Astrocyte (in vitro differentiated cells and primary cell): ENCODE data around the gene UGT1A7.

Experiments used
- CTCF ChIP-seq: IDR thresholded peaks from 2 replicates; pipeline ENCODE4 v1.5.1; 2011; ENCODE audit warnings: low read depth, mild to moderate bottlenecking, inconsistent platforms, low read length, moderate library complexity; ENCODE audit not compliant: insufficient read depth
- EZH2 ChIP-seq: IDR thresholded peaks from 2 replicates; pipeline ENCODE4 v1.6.1; 2012; ENCODE audit warnings: mild to moderate bottlenecking, low read length, inconsistent platforms; ENCODE audit not compliant: insufficient read depth

DNA sequence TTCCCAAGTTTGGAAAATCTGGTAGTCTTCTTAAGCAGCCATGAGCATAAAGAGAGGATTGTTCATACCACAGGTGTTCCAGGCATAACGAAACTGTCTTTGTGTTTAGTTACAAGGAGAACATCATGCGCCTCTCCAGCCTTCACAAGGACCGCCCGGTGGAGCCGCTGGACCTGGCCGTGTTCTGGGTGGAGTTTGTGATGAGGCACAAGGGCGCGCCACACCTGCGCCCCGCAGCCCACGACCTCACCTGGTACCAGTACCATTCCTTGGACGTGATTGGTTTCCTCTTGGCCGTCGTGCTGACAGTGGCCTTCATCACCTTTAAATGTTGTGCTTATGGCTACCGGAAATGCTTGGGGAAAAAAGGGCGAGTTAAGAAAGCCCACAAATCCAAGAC is 90.5 kb downstream of the UGT1A7 start:
- no peak for TF ChIP-seq CTCF
- no peak for TF ChIP-seq EZH2
